Esophagus squamous epithelium (tissue), 4 donors: ENCODE measurements around the gene DAB2IP.

Source experiments
- POLR2A ChIP-seq, 4 donors: fragments of 450-650 bp; IDR thresholded peaks; one replicate each; pipeline ENCODE4 v1.6.1; 2017; ENCODE audit warnings: antibody characterized with exemption in 4 of 4, mild to moderate bottlenecking in 4 of 4, moderate library complexity in 3 of 4
- TF ChIP-seq, protein P1 (sequence below), 6 experiments: fragments of 450-650 bp in 4 of 6; fragments of 200-600 bp in 2 of 6; sonication (generic) in 2 of 6; IDR thresholded peaks; one replicate each; pipeline ENCODE4 v1.5.1; 2016 to 2019; ENCODE audit warnings: antibody characterized with exemption in 6 of 6, mild to moderate bottlenecking in 4 of 6, moderate library complexity in 4 of 6

DNA sequence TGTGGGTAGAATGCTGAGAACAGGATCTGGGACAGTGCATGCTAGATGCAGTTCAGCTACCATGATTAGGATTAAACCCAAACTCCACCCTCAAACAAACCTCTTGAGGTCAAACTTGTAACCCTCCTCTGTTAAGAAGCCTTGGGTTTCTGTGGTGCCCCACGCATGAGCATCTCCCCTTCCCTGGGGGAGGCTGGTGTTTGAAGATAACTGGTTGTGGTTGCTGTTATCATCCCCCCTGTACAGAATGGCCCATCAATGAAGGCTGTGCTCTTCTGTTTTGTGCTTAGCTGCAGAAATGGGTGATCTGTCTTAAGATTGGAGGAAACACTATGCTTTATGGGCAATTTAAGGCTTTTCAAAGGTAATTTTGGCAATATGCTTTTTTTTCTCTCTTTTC lies 4.4 kb upstream of the DAB2IP start:
- TF ChIP-seq, protein P1, sequence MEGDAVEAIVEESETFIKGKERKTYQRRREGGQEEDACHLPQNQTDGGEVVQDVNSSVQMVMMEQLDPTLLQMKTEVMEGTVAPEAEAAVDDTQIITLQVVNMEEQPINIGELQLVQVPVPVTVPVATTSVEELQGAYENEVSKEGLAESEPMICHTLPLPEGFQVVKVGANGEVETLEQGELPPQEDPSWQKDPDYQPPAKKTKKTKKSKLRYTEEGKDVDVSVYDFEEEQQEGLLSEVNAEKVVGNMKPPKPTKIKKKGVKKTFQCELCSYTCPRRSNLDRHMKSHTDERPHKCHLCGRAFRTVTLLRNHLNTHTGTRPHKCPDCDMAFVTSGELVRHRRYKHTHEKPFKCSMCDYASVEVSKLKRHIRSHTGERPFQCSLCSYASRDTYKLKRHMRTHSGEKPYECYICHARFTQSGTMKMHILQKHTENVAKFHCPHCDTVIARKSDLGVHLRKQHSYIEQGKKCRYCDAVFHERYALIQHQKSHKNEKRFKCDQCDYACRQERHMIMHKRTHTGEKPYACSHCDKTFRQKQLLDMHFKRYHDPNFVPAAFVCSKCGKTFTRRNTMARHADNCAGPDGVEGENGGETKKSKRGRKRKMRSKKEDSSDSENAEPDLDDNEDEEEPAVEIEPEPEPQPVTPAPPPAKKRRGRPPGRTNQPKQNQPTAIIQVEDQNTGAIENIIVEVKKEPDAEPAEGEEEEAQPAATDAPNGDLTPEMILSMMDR (IDR thresholded peaks at IDR 0.05): no peak
- no peak for TF ChIP-seq POLR2A (IDR thresholded peaks at IDR 0.05)
